ENCODE data around the gene PCNX4.

Gene PCNX4

GRCh38 chr14:60166142-60166541, 74.4 kb downstream of the PCNX4 start:
- Histone ChIP-seq H3K27me3 (ENCODE audit: insufficient read depth, low read length) (no peaks in the 10 kb centered on the region), H3K9me3 (ENCODE audit: low read length) (no peaks in the 10 kb centered on the region), H3K4me1 (ENCODE audit: insufficient read depth, low read length) (peaks cover 11% of the 10 kb centered on the region), H3K36me3 (ENCODE audit: insufficient read depth, low read length) (no peaks in the 10 kb centered on the region), H2AFZ (ENCODE audit: low read depth, low read length) (peak overlapping the region; percentile 98), H3K4me3 (ENCODE audit: low read length) (no peak overlapping the region)

GRCh38 chr14:60169722-60170121, 78.0 kb downstream of the PCNX4 start:
- H3K9me3 ChIP-seq (ENCODE audit: low read length), result no peaks in the 10 kb centered on the region
- H2AFZ ChIP-seq (ENCODE audit: low read depth, low read length), result no peak overlapping the region
- peaks cover 7% of the 10 kb centered on the region for H3K4me1 ChIP-seq (ENCODE audit: insufficient read depth, low read length)
- H3K36me3 ChIP-seq (ENCODE audit: insufficient read depth, low read length), result no peaks in the 10 kb centered on the region
- H3K4me3 ChIP-seq (ENCODE audit: low read length), result no peak overlapping the region
- H3K27me3 ChIP-seq (ENCODE audit: insufficient read depth, low read length), result no peaks in the 10 kb centered on the region

GRCh38 chr14:60170948-60171347, 79.2 kb downstream of the PCNX4 start:
- peaks cover 3% of the 10 kb centered on the region for H3K4me1 ChIP-seq (ENCODE audit: insufficient read depth, low read length)
- no peak overlapping the region for H2AFZ ChIP-seq (ENCODE audit: low read depth, low read length)
- H3K36me3 ChIP-seq (ENCODE audit: insufficient read depth, low read length), result no peaks in the 10 kb centered on the region
- H3K9me3 ChIP-seq (ENCODE audit: low read length), result no peaks in the 10 kb centered on the region
- no peaks in the 10 kb centered on the region for H3K27me3 ChIP-seq (ENCODE audit: insufficient read depth, low read length)
- H3K4me3 ChIP-seq (ENCODE audit: low read length), result no peak overlapping the region

GRCh38 chr14:60171690-60172089, 80.0 kb downstream of the PCNX4 start:
- Histone ChIP-seq H3K27me3 (ENCODE audit: insufficient read depth, low read length) (no peaks in the 10 kb centered on the region), H3K9me3 (ENCODE audit: low read length) (no peaks in the 10 kb centered on the region), H3K4me3 (ENCODE audit: low read length) (no peak overlapping the region), H2AFZ (ENCODE audit: low read depth, low read length) (no peak overlapping the region), H3K36me3 (ENCODE audit: insufficient read depth, low read length) (no peaks in the 10 kb centered on the region), H3K4me1 (ENCODE audit: insufficient read depth, low read length) (no peaks in the 10 kb centered on the region)

GRCh38 chr14:60174352-60175254, 82.9 kb downstream of the PCNX4 start:
- Histone ChIP-seq H3K27me3 (ENCODE audit: insufficient read depth, low read length) (no peaks in the 10 kb centered on the region), H3K4me3 (ENCODE audit: low read length) (no peak overlapping the region), H2AFZ (ENCODE audit: low read depth, low read length) (no peak overlapping the region), H3K4me1 (ENCODE audit: insufficient read depth, low read length) (no peaks in the 10 kb centered on the region), H3K36me3 (ENCODE audit: insufficient read depth, low read length) (no peaks in the 10 kb centered on the region), H3K9me3 (ENCODE audit: low read length) (no peaks in the 10 kb centered on the region)

GRCh38 chr14:60175255-60175902, 83.7 kb downstream of the PCNX4 start:
- Histone ChIP-seq H3K9me3 (ENCODE audit: low read length) (no peaks in the 10 kb centered on the region), H3K36me3 (ENCODE audit: insufficient read depth, low read length) (no peaks in the 10 kb centered on the region), H3K4me1 (ENCODE audit: insufficient read depth, low read length) (no peaks in the 10 kb centered on the region), H2AFZ (ENCODE audit: low read depth, low read length) (no peak overlapping the region), H3K27me3 (ENCODE audit: insufficient read depth, low read length) (no peaks in the 10 kb centered on the region), H3K4me3 (ENCODE audit: low read length) (no peak overlapping the region)

GRCh38 chr14:60178164-60178563, 86.4 kb downstream of the PCNX4 start:
- Histone ChIP-seq H3K27me3 (ENCODE audit: insufficient read depth, low read length) (no peaks in the 10 kb centered on the region), H2AFZ (ENCODE audit: low read depth, low read length) (no peak overlapping the region), H3K4me3 (ENCODE audit: low read length) (no peak overlapping the region), H3K4me1 (ENCODE audit: insufficient read depth, low read length) (no peaks in the 10 kb centered on the region), H3K9me3 (ENCODE audit: low read length) (no peaks in the 10 kb centered on the region), H3K36me3 (ENCODE audit: insufficient read depth, low read length) (no peaks in the 10 kb centered on the region)

- Histone ChIP-seq H3K9me3 (ENCODE audit: low read length) (no peaks in the 10 kb centered on the region), H3K4me1 (ENCODE audit: insufficient read depth, low read length) (peaks cover under 1% of the 10 kb centered on the region), H3K4me3 (ENCODE audit: low read length) (no peak overlapping the region), H3K27me3 (ENCODE audit: insufficient read depth, low read length) (no peaks in the 10 kb centered on the region), H2AFZ (ENCODE audit: low read depth, low read length) (no peak overlapping the region), H3K36me3 (ENCODE audit: insufficient read depth, low read length) (no peaks in the 10 kb centered on the region)
These were observed 87.1 kb downstream of the PCNX4 start for GRCh38 chr14:60178820-60179219.

GRCh38 chr14:60179431-60179869, 87.7 kb downstream of the PCNX4 start:
- Histone ChIP-seq H3K9me3 (ENCODE audit: low read length) (no peaks in the 10 kb centered on the region), H2AFZ (ENCODE audit: low read depth, low read length) (no peak overlapping the region), H3K36me3 (ENCODE audit: insufficient read depth, low read length) (no peaks in the 10 kb centered on the region), H3K4me3 (ENCODE audit: low read length) (no peak overlapping the region), H3K4me1 (ENCODE audit: insufficient read depth, low read length) (peaks cover 5% of the 10 kb centered on the region), H3K27me3 (ENCODE audit: insufficient read depth, low read length) (no peaks in the 10 kb centered on the region)

- no peaks in the 10 kb centered on the region for H3K36me3 ChIP-seq (ENCODE audit: insufficient read depth, low read length)
- H3K27me3 ChIP-seq (ENCODE audit: insufficient read depth, low read length), result no peaks in the 10 kb centered on the region
- H3K9me3 ChIP-seq (ENCODE audit: low read length), result no peaks in the 10 kb centered on the region
- H2AFZ ChIP-seq (ENCODE audit: low read depth, low read length), result peak overlapping the region; percentile 24
- H3K4me1 ChIP-seq (ENCODE audit: insufficient read depth, low read length), result peaks cover 5% of the 10 kb centered on the region
- H3K4me3 ChIP-seq (ENCODE audit: low read length), result no peak overlapping the region
These were observed 91.4 kb downstream of the PCNX4 start for GRCh38 chr14:60183138-60183537.

- H3K4me1 ChIP-seq (ENCODE audit: insufficient read depth, low read length), result peaks cover 5% of the 10 kb centered on the region
- H3K4me3 ChIP-seq (ENCODE audit: low read length), result peak overlapping the region; percentile 38
- H3K27me3 ChIP-seq (ENCODE audit: insufficient read depth, low read length), result no peaks in the 10 kb centered on the region
- H3K36me3 ChIP-seq (ENCODE audit: insufficient read depth, low read length), result no peaks in the 10 kb centered on the region
- peak overlapping the region; percentile 24 for H2AFZ ChIP-seq (ENCODE audit: low read depth, low read length)
- H3K9me3 ChIP-seq (ENCODE audit: low read length), result no peaks in the 10 kb centered on the region
These were observed 92.0 kb downstream of the PCNX4 start for GRCh38 chr14:60183741-60184140.

- peaks cover 5% of the 10 kb centered on the region for H3K4me1 ChIP-seq (ENCODE audit: insufficient read depth, low read length)
- H3K9me3 ChIP-seq (ENCODE audit: low read length), result no peaks in the 10 kb centered on the region
- H2AFZ ChIP-seq (ENCODE audit: low read depth, low read length), result peak overlapping the region; percentile 24
These were observed 92.6 kb downstream of the PCNX4 start for GRCh38 chr14:60184146-60184904.

More at GRCh38 chr14:60184146-60184904, 92.6 kb downstream of the PCNX4 start:
- peak overlapping the region; percentile 38 for H3K4me3 ChIP-seq (ENCODE audit: low read length)
- no peaks in the 10 kb centered on the region for H3K36me3 ChIP-seq (ENCODE audit: insufficient read depth, low read length)
- H3K27me3 ChIP-seq (ENCODE audit: insufficient read depth, low read length), result no peaks in the 10 kb centered on the region

Measured in neuron (in vitro differentiated cells).